Hematopoietic multipotent progenitor cell treated with erythropoietin and hydrocortisone succinate and interleukin-3 and kit ligand, for 6 days (in vitro differentiated cells): ENCODE results near the gene CDK18.
A peak's percentile ranks its signal among the peaks of the same experiment; 100 is the strongest.

Source experiments
- DNase-seq: peaks from one replicate; pipeline ENCODE4 v3.0.0-alpha.2; 2015

CDK18 gene

GRCh38 chr1:205506409-205507200, 2.1 kb downstream of the CDK18 start:
- no peak for DNase-seq

GRCh38 chr1:205508227-205508714, 3.8 kb downstream of the CDK18 start:
- DNase-seq, result no peak

DNA sequence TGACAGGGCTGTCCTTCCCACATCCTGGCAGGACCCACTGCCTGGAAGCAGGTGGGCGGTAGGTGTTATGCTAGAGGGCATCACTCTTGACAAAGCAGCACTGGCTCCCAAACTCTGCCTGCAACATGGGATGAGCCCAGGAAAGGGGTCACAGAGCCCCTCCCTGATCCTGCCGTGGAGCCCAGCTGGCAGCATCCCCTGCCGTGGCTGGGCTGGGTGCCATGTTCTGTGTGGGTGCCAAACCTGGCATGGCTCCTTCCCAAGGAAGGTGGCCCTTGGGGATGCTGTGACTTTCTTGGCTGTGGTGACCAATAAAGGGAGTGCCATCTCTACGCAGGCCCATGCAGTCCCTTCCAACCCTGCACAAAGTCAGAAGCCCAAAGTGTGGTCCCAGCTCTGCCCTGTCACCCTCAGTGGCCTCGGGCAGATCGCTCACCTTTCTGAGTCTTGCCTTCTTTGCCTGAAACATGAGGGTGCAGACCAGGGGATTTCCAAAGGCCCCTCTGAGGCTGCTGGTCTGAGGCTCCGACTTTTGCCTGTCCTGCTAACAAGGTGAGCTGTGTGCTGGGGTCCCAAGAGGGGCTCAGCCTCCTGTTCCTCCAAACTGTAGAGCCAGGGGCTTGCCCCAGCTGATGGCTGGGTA, 6.0 kb downstream of the CDK18 start:
- DNase-seq, result no peak

GRCh38 chr1:205510951-205511330, 6.5 kb downstream of the CDK18 start:
- no peak for DNase-seq

DNA sequence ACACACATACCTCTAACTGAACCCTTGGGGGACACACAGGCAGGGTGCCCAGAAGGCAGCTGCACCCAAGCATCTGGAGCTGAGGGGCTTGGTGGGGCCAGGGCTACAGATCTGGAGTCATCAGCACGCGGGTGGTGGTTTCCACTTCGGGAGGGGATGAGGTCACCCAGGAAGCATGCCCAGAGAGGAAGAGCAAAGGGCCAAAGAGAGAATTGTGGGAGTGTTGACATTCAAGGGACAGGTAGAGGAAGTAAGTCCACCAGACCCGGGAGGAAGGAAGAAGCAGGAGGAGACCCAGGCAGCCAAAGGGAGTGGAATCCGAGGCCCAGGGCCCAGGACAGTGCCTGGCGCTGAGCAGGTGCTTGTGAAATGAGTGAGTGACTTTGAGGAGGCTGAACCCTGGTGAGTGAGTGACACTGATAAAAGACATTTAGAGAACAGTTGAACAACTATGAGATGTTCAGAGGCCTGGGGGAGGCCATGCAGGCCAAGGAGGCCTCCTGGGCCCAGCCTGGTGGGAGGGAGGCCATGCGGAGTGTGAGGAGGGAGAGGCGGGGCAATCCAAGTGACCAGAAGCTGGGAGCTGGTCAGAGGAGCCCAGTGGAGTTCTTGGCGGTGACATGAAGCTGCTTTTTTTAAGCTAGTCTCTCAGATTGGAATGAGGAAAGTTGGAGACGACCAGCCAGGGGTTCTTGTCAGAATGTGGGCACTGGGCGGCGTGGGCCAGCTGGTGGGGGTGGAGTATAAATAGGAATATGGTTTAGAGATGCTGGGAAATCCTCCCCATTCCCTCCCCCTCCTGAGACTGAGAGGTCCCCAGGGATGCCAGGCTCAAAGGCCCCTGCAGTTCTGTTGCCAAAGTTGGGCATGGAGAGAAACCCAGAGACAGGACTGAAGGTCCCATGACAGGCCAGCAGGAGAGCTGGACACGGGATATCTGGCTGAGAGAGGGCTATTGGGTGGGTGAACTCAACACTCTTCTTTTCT, 7.9 kb downstream of the CDK18 start:
- no peak for DNase-seq

- DNase-seq, result no peak
Observed at GRCh38 chr1:205513774-205514173, 9.3 kb downstream of the CDK18 start.

- no peak for DNase-seq
Observed at GRCh38 chr1:205514211-205515142, 10.0 kb downstream of the CDK18 start.

DNA sequence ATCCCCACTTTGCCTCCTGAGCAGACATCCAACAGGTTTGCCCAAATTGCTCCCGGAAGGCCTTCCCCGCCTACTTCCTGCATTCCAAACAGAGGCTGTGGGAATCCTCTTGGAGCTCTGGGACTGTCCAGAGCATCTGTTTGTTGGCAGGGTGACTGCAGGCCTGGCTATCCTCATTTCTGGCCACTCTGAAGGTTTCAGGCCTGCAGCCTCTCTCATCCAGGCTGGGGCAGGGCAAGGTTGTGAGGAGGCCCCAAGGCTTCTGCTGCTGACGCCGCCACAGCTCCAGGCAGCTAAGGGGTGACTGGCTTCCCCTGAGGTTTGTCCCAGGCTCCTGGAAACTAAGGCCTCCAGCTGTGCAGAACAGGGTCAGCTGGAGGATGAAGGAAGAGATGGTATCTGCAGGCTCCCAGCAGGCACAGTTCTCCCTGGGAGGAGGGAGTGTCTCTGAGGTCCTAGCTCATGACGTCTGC, 11.3 kb downstream of the CDK18 start:
- no peak for DNase-seq

DNA sequence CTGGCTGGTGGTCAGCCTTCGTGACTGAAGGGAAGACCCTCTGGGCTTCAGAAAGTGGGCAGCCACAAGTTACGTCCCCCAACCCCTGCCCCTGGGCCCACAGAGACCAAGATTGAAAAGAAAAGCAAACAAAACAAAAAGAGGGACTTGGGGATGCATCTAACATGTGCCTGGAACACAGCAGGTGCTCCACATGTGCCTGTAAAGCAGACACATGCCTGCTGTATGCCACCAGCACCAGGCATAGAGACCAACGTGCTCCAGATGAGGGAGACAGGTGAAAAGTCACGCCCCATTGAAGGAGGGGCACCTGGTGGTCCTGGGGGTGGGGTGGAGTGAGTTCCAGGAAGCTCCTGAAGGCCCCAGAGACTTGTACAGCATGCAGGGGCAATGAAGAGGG, 11.9 kb downstream of the CDK18 start:
- no peak for DNase-seq

GRCh38 chr1:205517288-205517687, 12.8 kb downstream of the CDK18 start:
- DNase-seq, result no peak

DNA sequence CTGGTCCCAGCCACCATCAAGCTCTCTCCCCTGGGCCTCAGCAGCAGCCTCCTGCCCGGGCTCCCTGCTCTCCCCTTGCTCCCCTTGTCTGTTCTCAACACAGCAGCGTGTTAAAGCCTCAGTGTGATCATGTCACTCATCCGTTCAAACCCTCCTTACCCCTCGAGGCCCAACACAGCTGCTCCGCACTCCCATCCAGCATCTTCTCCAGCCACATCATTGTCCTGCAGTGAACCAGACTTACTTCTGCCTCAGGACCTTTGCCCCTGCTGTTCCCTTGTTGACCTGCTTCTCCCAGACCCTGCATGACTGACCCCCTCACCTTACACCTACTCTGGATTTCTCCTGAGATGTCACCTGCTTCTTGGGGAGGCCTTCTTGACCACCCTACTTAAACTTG, 13.3 kb downstream of the CDK18 start:
- DNase-seq, result no peak

DNA sequence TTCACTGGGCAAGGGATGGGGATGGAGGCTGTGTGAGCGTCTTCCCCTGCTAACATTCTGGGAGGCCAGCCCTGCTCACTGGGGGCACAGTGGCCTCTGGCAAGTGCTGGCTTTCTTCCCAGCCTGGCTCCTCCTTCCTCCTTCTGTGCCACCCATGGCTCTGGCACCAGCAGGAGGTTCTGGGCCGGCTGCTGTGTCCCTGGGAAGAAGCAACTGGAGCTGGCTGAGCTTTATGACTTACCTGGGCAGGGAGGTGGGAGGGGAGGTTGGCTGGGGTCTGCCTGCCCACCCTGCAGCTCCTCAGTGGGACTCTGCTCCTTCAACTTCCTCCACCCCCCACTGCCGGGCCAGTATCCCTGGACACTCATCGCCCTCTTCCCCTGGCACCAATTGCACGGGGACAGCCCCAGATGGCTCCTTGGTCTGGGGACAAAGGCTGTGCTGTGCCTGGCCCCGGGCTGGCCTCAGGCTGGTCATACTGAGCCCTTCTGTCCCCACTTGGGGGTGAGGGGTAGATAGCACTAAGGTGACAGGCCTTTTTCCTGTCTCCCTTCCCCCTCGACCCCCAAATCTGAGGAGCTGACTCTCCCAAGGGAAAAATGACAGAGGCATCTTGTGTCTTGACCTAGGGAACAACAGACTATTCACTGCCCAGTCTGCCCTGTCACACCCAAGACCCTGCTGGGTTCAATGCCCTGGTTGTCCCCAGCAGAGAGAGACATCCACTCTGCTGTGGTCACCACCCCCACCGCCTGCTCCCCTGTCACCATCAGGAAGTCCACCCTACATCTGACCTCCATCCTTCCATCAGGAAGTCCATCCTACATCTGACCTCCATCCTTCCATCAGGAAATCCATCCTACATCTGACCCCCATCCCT, 14.4 kb downstream of the CDK18 start:
- no peak for DNase-seq

DNA sequence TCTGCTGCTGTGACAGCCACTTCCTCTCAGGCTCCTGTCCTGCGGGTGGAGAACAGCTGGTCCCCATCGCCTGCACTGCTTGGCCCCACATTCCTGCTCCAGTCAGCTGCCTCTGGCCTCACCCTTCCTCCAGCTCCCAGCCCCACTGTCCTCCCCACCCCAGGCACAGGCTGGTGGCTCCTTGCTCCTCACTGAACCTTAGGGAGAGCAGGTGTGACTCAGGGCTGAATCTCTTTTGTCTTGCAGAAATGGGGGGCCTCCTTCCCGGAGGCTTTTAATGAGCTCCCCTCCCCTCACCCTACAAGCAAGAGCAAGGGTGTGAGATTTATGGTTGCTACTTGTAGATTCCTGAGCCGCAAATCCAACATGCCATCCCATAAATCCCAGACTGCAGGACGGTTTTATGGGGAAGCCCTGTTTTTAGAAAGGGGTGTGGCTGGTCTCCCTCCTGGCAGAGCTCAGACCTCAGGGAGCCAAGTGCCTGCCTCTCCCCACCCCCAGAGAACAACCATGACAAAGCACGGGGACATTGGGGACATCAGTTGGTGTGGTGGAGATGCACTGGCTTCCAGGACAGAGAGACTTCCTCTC, 15.2 kb downstream of the CDK18 start:
- no peak for DNase-seq

GRCh38 chr1:205520709-205521108, 16.2 kb downstream of the CDK18 start:
- no peak for DNase-seq

GRCh38 chr1:205521686-205522085, 17.2 kb downstream of the CDK18 start:
- no peak for DNase-seq

GRCh38 chr1:205522692-205523091, 18.2 kb downstream of the CDK18 start:
- DNase-seq, result no peak

DNA sequence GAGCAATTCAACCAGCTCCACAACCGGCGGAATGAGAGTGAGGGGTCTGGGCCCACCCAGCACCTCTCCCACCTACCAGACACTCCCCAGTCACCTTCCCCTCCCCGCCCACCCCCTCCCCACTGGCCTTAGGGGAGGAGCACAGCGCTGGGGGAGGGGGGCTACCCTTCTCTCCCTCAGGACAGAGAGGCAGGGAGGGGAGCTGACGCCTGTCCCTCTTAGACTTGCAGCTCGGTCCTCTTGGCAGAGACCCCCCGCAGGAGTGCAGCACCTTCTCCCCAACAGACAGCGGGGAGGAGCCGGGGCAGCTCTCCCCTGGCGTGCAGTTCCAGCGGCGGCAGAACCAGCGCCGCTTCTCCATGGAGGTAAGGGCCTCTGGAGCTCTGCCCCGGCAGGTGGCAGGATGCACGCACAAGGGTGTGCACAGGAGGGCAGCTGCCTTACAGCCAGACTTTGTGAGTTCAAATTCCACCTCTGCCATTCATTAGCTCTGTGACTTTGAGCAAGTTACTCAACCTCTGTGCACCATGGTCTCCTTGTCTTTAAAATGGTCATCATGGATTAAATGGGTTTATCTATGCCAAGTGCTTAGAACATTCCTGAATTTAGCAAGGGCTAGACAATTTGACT, 18.9 kb downstream of the CDK18 start:
- DNase-seq, result no peak

DNA sequence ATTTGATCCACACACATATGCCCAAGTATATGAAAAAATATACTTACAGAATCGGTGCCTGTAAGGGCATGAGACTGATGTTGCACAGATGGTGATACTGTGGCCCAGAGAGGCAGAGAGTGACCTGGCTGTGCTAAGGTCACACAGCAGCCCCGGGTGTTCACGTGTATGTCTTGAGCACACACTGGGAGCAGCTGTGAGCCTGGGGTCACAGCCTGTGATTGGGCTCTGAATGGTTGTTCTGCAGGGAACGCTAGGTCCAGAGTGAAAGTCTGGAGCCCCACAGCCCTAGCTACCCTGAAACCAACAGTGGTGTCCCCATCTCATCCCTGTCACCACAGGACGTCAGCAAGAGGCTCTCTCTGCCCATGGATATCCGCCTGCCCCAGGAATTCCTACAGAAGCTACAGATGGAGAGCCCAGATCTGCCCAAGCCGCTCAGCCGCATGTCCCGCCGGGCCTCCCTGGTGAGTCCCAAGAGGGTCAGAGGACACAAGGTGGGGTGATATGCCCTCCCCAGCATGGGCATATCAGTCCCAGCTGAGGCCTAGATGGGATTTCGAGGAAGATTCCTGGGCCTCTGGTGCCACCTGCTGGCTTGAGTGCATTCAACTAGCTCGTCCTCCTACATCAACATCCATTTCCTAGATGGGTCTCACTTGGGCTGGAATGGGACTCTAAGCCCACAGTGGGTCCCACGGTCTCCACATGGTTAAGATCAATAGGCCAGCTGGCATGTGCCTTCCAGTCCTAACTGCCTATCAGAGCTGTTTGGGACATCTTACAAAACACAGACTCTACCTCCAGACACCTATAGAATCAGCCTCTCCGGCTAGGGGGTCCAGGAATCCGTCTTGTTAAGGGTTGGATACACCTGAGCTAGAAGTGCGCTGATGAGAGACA, 19.7 kb downstream of the CDK18 start:
- DNase-seq, result peak; percentile 86

GRCh38 chr1:205524794-205525101, 20.3 kb downstream of the CDK18 start:
- DNase-seq, result no peak
